NCI-H510A treated with DMSO at 0.1 percent for 48 hours (cell line): Measurements from ENCODE around the gene DYNC2I2.
A peak's percentile ranks its signal among the peaks of the same experiment; 100 is the strongest.
"Not testable (repeated sequence)": the region's sequence is repeated elsewhere in the genome, so short reads cannot be mapped to it uniquely, and the experiment has no call there.

Experiments used
- DNase-seq: peaks from one replicate; lab custom pipeline; 2025; lab: John Stamatoyannopoulos, UW

Gene DYNC2I2

DNA sequence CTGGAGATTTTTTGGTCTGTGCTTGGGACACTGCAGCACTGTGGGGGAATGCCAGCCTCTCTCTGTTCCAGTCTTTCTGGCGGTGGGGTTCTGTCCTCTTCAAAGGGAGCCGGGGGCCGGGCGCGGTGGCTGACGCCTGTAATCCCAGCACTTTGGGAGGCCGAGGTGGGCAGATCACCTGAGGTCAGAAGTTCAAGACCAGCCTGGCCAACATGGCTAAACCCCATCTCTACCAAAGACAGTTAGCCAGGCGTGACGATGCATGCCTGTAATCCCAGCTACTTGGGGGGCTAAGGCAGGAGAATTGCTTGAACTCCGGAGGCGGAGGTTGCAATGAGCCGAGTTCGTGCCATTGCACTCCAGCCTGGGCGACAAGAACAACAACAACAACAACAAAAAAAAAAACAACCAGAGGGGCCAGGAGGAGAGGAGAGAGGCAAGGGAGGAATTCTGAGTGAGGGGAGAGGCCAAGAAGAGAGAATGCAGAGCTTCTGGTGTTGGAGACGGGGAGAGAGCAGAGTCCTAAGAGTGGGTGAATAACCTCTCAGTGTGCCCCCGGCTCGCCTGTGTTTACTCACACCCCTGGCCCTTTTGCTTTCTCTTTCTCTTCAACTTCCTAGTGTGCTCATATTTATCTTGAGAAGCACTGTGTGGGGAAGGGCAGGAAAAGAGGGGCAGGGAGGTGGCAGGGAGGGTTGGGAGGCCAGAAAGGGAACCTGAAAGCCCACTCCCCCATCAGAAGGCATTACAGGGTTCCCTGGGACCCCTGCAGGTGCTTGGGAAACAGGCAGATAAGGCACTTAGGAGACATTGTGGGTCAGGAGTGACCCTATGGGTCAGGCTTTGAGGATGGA, 29.2 kb upstream of the DYNC2I2 start:
- DNase-seq: no peak

DNA sequence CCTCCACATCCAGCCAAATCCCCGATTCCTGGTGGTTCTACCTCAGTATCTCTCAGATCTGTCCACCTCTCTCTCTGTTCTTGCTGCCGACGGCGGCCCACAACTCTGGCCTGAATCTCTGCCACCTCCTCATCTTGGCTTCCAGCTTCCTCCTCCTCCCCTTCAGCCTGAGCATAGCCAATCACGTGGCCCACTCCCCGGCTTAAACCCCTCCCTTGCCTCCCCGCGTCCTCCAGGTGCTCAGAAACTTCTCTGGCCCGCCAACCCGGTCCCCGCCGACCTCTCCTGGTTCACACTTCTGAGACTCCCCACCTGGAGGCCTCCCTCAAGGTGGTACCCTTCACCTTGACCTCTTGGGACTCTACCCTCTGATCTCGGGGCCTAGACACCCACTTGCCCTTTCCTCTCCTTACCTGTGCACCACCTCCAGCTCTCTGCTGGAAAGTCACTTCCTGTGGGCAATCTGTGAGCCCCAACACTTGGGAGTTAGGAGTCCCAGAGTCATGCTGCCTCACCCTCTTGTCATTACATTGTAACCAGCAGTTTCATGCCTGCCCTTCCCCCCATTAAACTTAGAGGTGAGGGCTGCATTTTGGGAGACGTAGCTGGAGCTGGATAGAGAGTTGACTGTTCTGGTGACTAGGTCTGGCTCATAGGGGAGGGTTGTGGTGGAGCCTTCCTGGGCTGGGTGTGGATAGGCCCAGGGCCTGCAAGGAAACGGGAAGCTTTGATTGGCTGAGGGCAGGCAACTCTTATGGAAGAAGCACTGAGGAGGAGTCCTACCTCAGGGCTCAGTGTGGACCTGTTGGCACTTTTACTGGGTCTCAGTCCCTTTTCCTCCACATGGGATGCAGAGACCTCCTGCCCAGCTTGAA, 27.9 kb upstream of the DYNC2I2 start:
- peak; percentile 92 for DNase-seq

GRCh38 chr9:128684065-128684324, 27.3 kb upstream of the DYNC2I2 start:
- no peak for DNase-seq

GRCh38 chr9:128683340-128684064, 26.9 kb upstream of the DYNC2I2 start:
- DNase-seq: peak; percentile 38

- DNase-seq: no peak
These were observed 21.1 kb upstream of the DYNC2I2 start for GRCh38 chr9:128677794-128678193.

- no peak for DNase-seq
These were observed 18.7 kb upstream of the DYNC2I2 start for GRCh38 chr9:128675382-128675781.

GRCh38 chr9:128669786-128670185, 13.1 kb upstream of the DYNC2I2 start:
- no peak for DNase-seq

GRCh38 chr9:128666481-128666941, 9.9 kb upstream of the DYNC2I2 start:
- DNase-seq: not testable (repeated sequence)

DNA sequence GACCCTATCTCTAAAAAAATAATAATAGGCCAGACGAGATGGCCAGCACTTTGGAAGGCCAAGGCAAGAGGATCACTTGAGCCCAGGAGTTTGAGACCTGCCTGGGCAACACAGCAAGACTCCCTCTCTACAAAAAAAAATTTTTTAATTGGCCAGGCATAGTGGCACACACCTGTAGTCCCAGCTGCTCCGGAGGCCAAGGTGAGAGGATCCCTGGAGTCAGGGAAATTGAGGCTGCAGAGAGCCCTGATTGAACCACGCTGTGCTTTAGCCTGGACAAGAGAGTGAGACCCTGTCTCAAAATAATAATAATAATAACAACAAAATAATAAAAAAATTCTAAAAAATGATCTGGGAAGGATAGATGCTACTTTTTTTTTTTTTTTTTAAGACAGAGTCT, 1.1 kb upstream of the DYNC2I2 start:
- DNase-seq: no peak

GRCh38 chr9:128657344-128657704, 677 bp upstream of the DYNC2I2 start:
- no peak for DNase-seq

DNA sequence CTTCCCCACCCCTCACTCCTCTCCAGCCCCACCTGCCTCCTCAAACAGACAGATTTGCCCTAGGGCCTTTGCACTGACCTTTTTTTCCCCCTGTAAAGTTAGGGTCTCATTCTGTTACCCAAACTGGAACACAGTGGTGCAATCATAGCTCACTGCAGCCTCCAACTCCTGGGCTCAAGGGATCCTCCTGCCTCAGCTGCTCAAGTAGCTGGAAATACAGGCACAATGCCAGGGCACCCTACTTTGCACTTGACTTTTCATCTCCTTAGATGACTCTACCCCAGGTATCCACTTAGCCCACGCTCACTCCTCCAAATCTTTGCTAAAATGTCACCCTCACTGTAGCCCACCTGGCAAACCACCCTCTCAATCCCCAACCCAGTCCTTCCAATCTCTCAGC, 2.2 kb downstream of the DYNC2I2 start:
- no peak for DNase-seq

DNA sequence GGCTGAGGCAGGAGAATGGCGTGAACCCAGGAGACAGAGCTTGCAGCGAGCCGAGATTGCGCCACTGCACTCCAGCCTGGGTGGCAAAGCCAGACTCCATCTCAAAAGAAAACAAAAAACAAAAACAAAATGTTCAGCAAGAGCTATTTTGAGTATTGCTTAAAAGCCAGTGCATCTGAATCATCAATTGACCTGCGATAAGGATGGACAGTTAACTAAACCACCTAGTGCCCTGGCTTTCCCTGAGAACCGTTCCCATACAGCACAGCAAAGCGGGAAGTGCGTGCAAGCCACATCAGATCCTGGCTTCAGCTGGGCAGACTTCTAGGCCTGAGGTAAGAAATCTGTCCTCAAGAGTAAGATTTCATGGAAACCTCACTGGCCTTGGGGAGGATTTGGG, 2.7 kb downstream of the DYNC2I2 start:
- no peak for DNase-seq

GRCh38 chr9:128651798-128652197, 4.8 kb downstream of the DYNC2I2 start:
- DNase-seq: no peak

DNA sequence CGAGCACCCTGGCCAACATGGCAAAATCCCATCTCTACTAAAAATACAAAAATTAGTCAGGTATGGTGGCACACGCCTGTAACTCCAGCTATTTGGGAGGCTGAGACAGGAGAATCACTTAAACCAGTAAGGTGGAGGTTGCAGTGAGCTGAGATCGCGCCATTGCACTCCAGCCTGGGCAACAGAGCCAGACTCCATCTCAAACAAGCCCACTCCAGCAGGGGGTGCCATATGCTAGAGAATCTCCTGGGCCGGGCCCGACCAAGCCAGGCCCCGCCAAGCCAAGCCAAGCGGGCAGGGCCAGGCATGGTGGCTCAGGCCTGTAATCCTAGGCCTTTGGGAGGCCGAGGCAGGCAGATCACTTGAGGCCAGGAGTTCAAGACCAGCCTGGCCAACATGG, 8.4 kb downstream of the DYNC2I2 start:
- not testable (repeated sequence) for DNase-seq

DNA sequence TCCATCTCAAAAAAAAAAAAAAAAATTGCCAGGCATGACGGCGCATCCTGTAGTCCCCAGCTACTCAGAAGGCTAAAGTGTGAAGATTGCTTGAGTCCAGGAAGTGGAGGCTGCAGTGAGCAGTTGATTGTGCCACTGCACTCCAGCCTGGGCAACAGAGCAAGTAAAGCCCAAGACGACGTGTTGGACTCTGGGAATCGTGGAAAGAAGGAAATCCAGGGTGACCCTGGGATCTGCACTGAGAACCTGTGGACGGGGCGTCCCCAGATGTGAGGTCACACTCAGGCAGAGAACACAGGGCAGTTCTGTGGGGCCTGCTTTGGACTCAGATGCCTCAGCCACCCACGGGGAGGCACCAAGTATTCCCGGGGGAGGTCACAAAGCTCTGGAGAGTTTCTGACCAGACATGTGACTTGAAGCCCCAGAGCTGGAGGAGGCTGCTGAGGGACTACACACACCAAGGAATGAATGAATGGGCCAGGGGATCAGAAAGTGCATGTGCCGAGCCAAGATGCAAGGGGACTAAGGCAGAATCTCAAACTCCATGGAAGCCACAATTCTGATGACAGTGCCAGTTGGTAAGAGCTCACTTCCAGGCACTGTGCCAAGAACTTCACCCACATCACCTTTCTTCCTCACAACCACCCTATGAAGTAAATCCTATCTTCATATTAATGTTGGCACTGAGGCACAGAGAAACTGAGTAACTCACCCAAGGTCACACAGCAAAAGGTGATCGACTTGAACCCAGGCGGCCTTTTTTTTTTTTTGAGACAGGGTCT, 12.9 kb downstream of the DYNC2I2 start:
- no peak for DNase-seq

DNA sequence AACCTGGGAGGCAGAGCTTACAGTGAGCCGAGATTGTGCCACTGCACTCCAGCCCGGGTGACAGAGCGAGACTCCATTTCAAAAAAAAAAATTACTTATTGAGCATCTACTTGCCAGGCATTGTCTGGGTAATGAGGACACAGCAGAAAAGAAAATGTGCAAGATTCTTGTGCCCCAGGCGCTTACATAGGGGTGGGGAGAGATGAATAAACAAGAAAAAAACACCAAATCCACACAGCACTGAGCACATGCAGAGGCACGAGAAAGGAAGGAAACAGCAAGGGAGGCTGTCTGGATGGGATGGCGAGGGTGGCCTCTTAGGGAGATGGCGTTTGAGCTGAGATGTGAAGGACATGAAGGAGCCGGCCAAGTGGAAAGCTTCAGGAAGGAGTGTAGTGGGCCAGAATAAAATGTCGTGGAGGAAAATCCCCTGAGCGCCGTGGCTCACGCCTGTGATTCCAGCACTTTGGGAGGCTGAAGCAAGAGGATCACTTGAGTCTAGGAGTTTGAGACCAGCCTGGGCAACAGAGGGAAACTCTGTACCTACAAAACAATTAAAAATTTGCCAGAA, 13.9 kb downstream of the DYNC2I2 start:
- no peak for DNase-seq

GRCh38 chr9:128640603-128641002, 16.0 kb downstream of the DYNC2I2 start:
- no peak for DNase-seq

DNA sequence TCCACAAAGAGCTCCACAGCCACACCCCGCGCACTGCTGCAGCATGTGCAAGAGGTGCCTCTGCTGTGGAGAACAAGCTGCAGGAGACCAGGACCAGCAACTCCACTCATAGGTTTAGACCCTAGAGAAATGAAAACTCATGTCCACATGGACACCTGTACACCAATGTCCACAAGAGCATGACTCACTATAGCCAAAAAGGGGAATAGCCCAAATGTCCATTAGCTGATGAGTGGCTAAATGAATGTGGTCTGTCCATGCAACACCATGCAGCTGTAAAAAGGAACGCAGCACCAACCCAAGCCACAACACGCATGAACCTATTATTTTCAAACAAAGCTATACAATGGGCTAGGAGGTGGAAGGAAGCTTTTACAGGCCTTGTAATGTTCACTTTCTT, 18.1 kb downstream of the DYNC2I2 start:
- DNase-seq: no peak

DNA sequence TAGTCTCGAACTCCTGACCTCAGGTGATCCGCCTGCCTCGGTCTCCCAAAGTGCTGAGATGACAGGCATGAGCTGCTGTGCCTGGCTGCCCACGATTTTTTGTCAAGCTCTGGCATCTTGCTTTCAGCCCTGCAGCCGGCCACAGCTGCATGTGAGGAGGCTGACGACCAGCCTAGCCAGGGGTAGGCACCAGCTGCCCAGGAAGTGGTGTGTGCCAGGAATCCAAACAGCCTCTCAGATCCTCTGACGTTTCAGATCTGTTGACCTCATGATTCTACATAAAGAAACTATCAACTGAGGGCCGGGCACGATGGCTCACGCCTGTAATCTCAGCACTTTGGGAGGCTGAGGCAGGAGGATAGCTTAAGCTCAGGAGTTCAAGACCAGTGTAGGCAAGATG, 19.0 kb downstream of the DYNC2I2 start:
- no peak for DNase-seq

GRCh38 chr9:128636556-128637530, 19.8 kb downstream of the DYNC2I2 start:
- no peak for DNase-seq
